Medulla oblongata (tissue), 1 donor: ENCODE results near the gene PGBD1.

ENCODE experiments used
- DNase-seq: peaks from one replicate; pipeline ENCODE4 v3.0.0-alpha.2; 2015; ENCODE audit errors: extremely low spot score

Gene PGBD1

GRCh38 chr6:28281288-28282064 is at the start of gene PGBD1:
Gene PGBD1 (plus strand): TSS chr6:28281572. CDS start chr6:28283814, 2,242 bp downstream.
- DNase-seq: peak; percentile 50

DNA sequence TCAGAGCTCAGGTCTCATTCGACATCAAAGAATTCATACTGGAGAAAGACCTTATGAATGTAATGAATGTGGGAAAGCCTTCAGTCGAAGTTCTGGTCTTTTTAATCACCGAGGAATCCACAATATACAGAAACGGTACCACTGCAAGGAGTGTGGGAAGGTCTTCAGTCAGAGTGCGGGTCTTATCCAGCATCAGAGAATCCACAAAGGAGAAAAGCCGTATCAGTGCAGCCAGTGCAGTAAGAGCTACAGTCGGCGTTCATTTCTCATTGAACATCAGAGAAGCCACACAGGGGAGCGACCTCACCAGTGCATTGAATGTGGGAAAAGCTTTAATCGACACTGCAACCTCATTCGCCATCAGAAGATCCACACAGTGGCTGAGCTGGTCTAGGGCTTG is 48.6 kb upstream of the PGBD1 start:
- DNase-seq: no peak

DNA sequence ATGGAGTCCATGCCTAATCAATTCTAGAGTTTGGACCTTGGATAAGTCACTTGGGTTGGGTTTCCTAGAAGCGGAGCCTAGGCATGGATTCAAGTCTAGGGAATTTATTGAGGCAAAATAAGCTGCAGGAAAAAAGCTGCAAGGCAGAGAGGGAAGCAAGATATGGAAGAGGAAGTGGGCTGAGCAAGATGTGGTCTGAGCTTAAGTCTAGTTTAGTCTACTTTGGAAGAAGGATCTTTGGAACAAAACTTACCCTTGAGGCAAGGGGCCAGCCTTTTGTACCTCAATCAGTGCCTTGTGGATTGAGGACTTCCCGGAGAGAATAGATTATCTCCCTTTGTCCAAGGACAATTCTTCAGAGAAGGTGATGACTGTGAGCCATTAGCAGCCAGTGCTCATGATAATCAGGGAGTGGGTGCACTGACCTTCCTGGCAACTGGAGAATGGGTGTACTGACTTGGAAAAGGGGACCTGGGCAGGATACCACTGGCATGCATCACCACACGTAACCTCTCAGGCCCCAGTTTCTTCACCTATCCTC is 45.4 kb upstream of the PGBD1 start:
- no peak for DNase-seq

DNA sequence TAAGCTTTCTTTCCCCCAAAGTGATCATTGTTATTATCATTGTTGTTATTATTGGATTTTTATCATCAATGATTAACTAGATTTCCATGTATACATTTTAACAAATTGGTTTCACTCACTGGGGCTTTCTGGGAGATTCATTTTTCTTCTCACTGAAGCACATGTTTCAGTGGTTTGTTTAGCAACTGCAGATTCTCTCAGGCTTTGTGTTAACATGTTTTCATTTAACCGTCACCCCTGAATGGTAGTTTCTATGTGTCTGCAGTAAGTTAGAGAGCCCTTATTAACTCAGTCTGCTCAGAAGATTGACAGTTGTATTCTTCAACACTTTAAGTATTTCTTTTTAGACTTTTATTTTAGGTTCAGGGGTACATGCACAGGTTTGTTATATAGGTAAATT is 41.7 kb upstream of the PGBD1 start:
- DNase-seq: no peak

GRCh38 chr6:28240471-28240870 is 40.9 kb upstream of the PGBD1 start:
- no peak for DNase-seq

- DNase-seq: no peak
Measured at GRCh38 chr6:28243946-28244345, 37.4 kb upstream of the PGBD1 start.

GRCh38 chr6:28245206-28245941 is 36.0 kb upstream of the PGBD1 start:
- DNase-seq: no peak

GRCh38 chr6:28248916-28249315 is 32.5 kb upstream of the PGBD1 start:
- DNase-seq: no peak

DNA sequence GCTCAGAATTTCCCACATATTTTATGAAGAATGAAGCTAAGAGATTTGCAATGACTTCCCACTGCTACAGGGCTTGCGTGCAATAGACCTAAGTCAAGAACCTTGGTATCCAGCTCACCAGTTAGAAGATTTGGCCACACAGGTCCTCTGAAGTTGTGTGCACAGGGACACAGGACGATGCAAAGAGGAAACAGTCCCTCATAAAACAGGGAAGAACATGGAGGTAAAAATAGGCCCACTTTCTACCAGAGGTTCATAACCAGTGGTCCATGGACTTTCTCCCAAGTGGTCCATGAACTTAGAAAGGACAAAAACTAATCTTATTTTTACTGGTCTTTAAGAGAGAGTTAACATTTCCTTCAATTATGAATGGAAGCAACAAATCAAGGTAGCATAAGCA is 30.6 kb upstream of the PGBD1 start:
- no peak for DNase-seq

DNA sequence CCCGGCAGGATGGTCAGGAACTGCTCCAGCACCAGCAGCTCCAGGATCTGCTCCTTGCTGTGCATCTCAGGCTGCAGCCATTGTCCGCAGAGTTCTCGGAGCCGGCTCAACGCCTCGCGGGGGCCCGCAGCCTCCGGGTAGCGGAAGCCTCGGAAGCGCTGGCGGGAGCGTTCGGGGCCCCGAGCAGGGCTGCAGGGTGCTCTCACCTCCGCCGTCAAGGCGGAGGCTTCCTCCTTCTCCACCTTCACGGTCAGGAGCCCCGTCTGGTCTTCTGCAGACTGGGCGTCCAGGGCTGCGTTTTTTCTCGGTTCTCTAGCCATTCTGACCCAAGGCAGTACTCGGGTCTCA is 29.7 kb upstream of the PGBD1 start:
- no peak for DNase-seq

DNA sequence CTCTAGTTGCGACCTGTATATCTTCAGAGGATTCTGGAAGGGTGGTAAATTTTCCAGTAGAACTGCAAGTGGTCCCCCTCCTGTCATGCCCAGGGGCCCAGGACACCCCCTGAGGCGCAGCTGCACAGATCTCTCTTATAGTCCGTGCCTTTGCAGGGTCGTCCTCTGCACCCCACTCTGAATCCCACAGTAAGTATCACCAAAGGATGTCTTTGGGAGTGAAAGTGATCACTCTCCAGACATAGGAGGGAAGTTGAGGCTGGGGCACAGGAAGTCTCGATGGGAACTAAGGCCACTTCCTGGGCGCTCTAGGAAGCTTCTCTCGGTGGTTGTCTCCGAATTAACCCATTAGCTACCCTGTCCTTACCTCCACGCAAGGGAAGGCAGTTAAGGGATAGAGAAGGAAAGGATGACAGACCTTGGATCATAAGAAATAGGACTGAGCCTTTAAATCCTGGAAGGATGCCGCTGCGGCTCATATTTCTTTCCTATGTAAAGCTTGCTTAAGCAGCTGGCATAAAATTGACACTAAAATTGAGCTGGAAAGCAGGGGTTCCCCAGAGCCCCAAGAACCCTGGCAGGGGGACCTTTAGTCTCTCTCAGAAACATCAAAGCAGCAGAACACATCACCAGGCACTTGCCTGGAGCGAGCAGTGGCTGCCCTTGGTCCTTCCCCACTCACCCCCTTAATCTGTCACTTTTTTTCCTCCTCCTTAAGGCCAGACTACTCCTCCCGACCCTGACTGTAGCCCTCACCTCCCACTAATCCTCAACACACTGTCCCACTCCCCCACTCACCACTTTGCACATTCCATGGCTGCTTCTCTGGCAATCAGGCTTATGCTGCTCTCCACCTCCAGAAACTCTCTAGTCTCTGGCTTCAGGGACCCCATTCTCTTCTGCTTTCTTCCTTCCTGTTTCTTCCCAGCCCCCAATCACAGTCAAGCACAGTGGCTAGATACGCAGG is 29.1 kb upstream of the PGBD1 start, which contains the start of gene ZKSCAN4:
ZKSCAN4 (minus strand) TSS at position 261 of the 967 bp plus-strand sequence. CDS start 289 bp downstream, outside the sequence.
- DNase-seq: peak; percentile 86

- DNase-seq: no peak
Measured at GRCh38 chr6:28254121-28254519, 27.3 kb upstream of the PGBD1 start.

- no peak for DNase-seq
Measured at GRCh38 chr6:28257042-28257441, 24.3 kb upstream of the PGBD1 start.

DNA sequence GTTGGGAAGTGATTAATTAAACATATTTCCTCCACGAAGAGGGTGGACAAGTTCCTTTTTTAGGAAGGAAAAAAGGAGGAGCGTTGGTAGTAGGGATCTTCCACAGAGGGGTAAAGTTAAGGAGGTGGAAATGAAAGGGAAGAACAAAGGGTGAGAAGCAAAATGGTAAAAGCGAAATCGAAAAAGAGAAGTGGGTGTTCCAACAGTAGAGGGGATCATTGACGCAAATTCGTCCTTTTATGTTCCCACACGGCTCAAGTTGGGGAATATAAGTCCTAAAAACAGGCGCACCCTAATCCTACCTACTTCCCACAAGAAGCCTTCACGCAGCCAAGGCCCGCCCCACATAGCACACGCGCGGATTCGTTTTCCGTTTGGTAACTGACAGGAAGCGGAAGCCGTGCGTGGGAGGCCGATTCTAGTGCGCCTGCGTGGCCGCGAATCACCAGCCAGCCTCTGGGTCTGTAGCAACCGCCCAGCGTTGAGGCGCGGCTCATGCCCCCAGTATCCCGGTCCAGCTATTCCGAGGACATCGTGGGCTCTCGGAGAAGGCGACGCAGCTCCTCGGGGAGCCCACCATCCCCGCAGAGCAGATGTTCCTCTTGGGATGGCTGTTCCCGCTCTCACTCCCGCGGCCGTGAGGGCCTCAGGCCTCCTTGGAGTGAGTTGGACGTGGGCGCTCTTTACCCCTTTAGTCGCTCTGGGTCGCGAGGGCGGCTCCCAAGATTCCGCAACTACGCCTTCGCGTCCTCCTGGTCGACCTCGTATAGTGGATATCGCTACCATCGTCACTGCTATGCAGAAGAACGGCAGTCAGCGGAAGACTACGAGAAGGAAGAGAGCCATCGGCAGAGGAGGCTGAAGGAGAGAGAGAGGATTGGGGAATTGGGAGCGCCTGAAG is 22.2 kb upstream of the PGBD1 start, which contains the start of gene NKAPL:
NKAPL (plus strand) TSS at position 421 of the 901 bp plus-strand sequence; CDS start at position 496, 75 bp downstream.
- peak; percentile 79 for DNase-seq

- no peak for DNase-seq
Measured at GRCh38 chr6:28263922-28264321, 17.4 kb upstream of the PGBD1 start.

- no peak for DNase-seq
Measured at GRCh38 chr6:28264834-28265401, 16.5 kb upstream of the PGBD1 start.

DNA sequence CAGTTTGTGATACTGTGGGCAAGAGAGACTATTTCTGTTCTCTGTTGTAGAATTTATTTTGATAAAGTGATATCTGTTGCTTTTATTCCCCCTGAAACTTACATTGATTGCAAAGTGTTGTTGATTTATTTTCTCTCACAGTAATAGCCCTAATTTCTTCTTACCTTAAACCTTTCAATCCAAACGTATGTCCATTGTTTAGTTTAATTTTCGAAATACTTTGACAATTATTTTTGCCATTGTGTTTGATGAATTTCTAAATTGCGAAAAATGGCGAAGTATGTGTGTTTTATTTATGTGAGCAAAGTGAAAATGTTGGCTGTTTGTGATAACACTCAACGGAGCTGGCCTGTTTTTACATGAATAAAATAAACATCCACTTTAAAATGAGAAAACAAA is 14.8 kb upstream of the PGBD1 start:
- no peak for DNase-seq

- DNase-seq: peak; percentile 91
Measured at GRCh38 chr6:28266962-28267694, 14.2 kb upstream of the PGBD1 start, which contains the start of gene ZSCAN26. Gene ZSCAN26 (plus strand): TSS chr6:28267143. CDS start chr6:28271920, 4,777 bp downstream.

DNA sequence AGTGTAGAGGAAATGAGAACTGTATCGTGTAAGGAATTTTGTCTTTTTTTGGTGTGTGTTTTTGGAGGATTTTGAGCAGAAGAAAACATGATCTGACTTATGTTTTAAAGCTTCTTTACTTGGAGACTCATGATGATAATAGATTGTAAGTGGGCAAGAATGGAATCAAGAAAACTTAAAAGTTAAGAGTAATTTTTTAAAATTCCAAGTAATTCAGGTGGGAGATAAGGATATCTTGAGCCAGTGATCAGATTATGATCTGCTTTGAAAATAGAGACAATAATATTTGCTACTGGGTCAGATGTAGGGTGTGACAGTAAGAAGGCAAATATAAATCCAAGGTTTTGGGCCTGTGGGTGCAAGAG is 13.7 kb upstream of the PGBD1 start:
- DNase-seq: no peak
